SK-N-SH (cell line): ENCODE results near the gene BTBD6. TPM values are rescaled to one million over a fixed set of nuclear protein-coding genes. Genes with fewer than 3 reads are reported as not detected.

Experiments used
- CTCF ChIA-PET: fragments of 300-600, 350-600 bp; formaldehyde crosslinking; extraction: SDS; loops from one replicate; lab custom pipeline; 2021; lab: Yijun Ruan, JAX
- POLR2A ChIA-PET: fragments of 350-600 bp; sonication (Branson Sonifier 250); formaldehyde crosslinking; extraction: SDS; loops from one replicate; lab custom pipeline; 2020; ENCODE audit warnings: antibody characterized with exemption, inconsistent platforms; lab: Yijun Ruan, JAX
- DNase-seq: peaks from one replicate; pipeline ENCODE4 v3.0.0; 2012
- H2AFZ ChIP-seq: fragments of 200-600 bp; sonication (generic); 2 replicates; pipeline ENCODE4 v1.8.1; 2016; ENCODE audit warnings: antibody characterized with exemption, mild to moderate bottlenecking, low read depth
- H3F3A ChIP-seq: fragments of 200-600 bp; sonication (generic); replicated peaks from 2 replicates; pipeline ENCODE3; 2016; ENCODE audit warnings: antibody characterized with exemption, mild to moderate bottlenecking; ENCODE audit not compliant: insufficient read depth
- H3K27ac ChIP-seq, 2 experiments: fragments of 200-500 bp in 1 of 2; fragments of 200-600 bp in 1 of 2; sonication (Bioruptor generic) in 1 of 2; sonication (generic), shearing (Covaris generic) in 1 of 2; 2 replicates each; pipeline versions ENCODE4 v1.5.1 to v1.6.1; 2014 to 2016; ENCODE audit warnings: low read depth in 2 of 2, inconsistent platforms in 1 of 2, low read length in 1 of 2, mild to moderate bottlenecking in 1 of 2, mixed read lengths in 1 of 2
- H3K27me3 ChIP-seq: fragments of 200-600 bp; sonication (generic), shearing (Covaris generic); 2 replicates; pipeline ENCODE4 v1.6.1; 2016; ENCODE audit warnings: mixed run types; ENCODE audit not compliant: insufficient read depth
- H3K36me3 ChIP-seq, 2 experiments: fragments of 200-500 bp in 1 of 2; fragments of 200-600 bp in 1 of 2; sonication (Bioruptor generic) in 1 of 2; sonication (generic) in 1 of 2; replicated peaks in 1 of 2; 2 replicates each; pipeline versions ENCODE3 to v1.5.1; 2014 to 2016; ENCODE audit warnings: low read length in 1 of 2, mild to moderate bottlenecking in 1 of 2; ENCODE audit not compliant: insufficient read depth in 2 of 2, control insufficient read depth in 1 of 2
- H3K4me1 ChIP-seq, 2 experiments: fragments of 200-500 bp in 1 of 2; fragments of 200-600 bp in 1 of 2; sonication (Bioruptor generic) in 1 of 2; sonication (generic), shearing (Covaris generic) in 1 of 2; 2 replicates each; pipeline versions ENCODE4 v1.5.1 to v1.6.1; 2014 to 2016; ENCODE audit warnings: low read depth in 1 of 2, low read length in 1 of 2, mixed run types in 1 of 2; ENCODE audit not compliant: insufficient read depth in 2 of 2, control insufficient read depth in 1 of 2
- H3K4me2 ChIP-seq: fragments of 200-600 bp; sonication (generic), shearing (Covaris generic); 2 replicates; pipeline ENCODE4 v1.6.1; 2017; ENCODE audit warnings: mixed run types
- H3K4me3 ChIP-seq, 2 experiments: fragments of 200-500 bp in 1 of 2; fragments of 200-600 bp in 1 of 2; sonication (Bioruptor generic) in 1 of 2; sonication (generic), shearing (Covaris generic) in 1 of 2; 2 replicates each; pipeline versions ENCODE4 v1.5.1 to v1.8.1; 2014 to 2016; ENCODE audit warnings: low read depth in 2 of 2, inconsistent platforms in 1 of 2, low read length in 1 of 2, mild to moderate bottlenecking in 1 of 2, mixed read lengths in 1 of 2, moderate library complexity in 1 of 2
- H3K79me2 ChIP-seq: fragments of 200-600 bp; sonication (generic); 2 replicates; pipeline ENCODE4 v1.8.1; 2017; ENCODE audit warnings: mild to moderate bottlenecking; ENCODE audit not compliant: insufficient read depth
- H3K9ac ChIP-seq: fragments of 200-600 bp; sonication (generic); 2 replicates; pipeline ENCODE4 v1.6.1; 2017; ENCODE audit warnings: mixed run types
- H3K9me2 ChIP-seq: fragments of 200-600 bp; sonication (generic); 2 replicates; pipeline ENCODE4 v1.6.1; 2017; ENCODE audit warnings: mixed run types
- H3K9me3 ChIP-seq: fragments of 200-600 bp; sonication (generic); 2 replicates; pipeline ENCODE4 v1.6.1; 2017; ENCODE audit warnings: mixed run types, mild to moderate bottlenecking, moderate library complexity
- H4K20me1 ChIP-seq: fragments of 200-600 bp; sonication (generic); 2 replicates; pipeline ENCODE4 v1.6.1; 2017; ENCODE audit warnings: mild to moderate bottlenecking, mixed run types; ENCODE audit not compliant: insufficient read depth
- CHD2 ChIP-seq: fragments of 150-350 bp; IDR thresholded peaks from 2 replicates; pipeline ENCODE4 v1.6.1; 2018; ENCODE audit warnings: low read length; ENCODE audit not compliant: partially characterized antibody
- CTCF ChIP-seq: fragments of 200-600 bp; sonication (generic); IDR thresholded peaks from 2 replicates; pipeline ENCODE4 v1.6.1; 2017; ENCODE audit warnings: antibody characterized with exemption, mild to moderate bottlenecking, moderate library complexity
- ELF1 ChIP-seq: IDR thresholded peaks from 2 replicates; pipeline ENCODE4 v1.4.0; 2012
- EP300 ChIP-seq, 2 experiments: IDR thresholded peaks; 2 replicates each; pipeline versions ENCODE4 v1.4.0 to v1.6.1; 2012; ENCODE audit warnings: borderline replicate concordance in 1 of 2, low read depth in 1 of 2, low read length in 1 of 2
- EZH2phosphoT487 ChIP-seq: fragments of 200-600 bp; sonication (generic); IDR thresholded peaks from 2 replicates; pipeline ENCODE4 v1.6.1; 2017; ENCODE audit warnings: low read depth, mixed run types, mild to moderate bottlenecking, antibody characterized with exemption, moderate library complexity, borderline replicate concordance
- FOXM1 ChIP-seq: IDR thresholded peaks from 2 replicates; pipeline ENCODE4 v1.4.0; 2012; ENCODE audit warnings: low read depth, mild to moderate bottlenecking
- GATA2 ChIP-seq: sonication (generic); formaldehyde crosslinking; IDR thresholded peaks from 2 replicates; pipeline ENCODE4 v1.5.0; 2020; ENCODE audit warnings: mild to moderate bottlenecking, missing genetic modification reagents
- IRF3 ChIP-seq: fragments of 150-350 bp; IDR thresholded peaks from 2 replicates; pipeline ENCODE4 v1.6.1; 2016; ENCODE audit warnings: mild to moderate bottlenecking, low read depth, low read length
- MAX ChIP-seq: IDR thresholded peaks from 2 replicates; pipeline ENCODE4 v1.4.0; 2012; ENCODE audit warnings: low read depth
- MEF2A ChIP-seq: IDR thresholded peaks from 2 replicates; pipeline ENCODE4 v1.4.0; 2012; ENCODE audit warnings: low read depth, borderline replicate concordance
- MXI1 ChIP-seq: IDR thresholded peaks from 2 replicates; pipeline ENCODE4 v1.6.1; 2012; ENCODE audit warnings: mild to moderate bottlenecking, low read depth, low read length, improper control_type of control experiment
- NFIC ChIP-seq: IDR thresholded peaks from 2 replicates; pipeline ENCODE4 v1.4.0; 2012; ENCODE audit warnings: borderline replicate concordance
- POLR2AphosphoS5 ChIP-seq: IDR thresholded peaks from 2 replicates; pipeline ENCODE4 v1.6.1; 2012; ENCODE audit warnings: low read depth, low read length
- RAD21 ChIP-seq: IDR thresholded peaks from 2 replicates; pipeline ENCODE4 v1.6.1; 2012; ENCODE audit warnings: mild to moderate bottlenecking, low read length
- REST ChIP-seq: IDR thresholded peaks from 2 replicates; pipeline ENCODE4 v1.6.1; 2012; ENCODE audit warnings: mild to moderate bottlenecking, low read depth, low read length, moderate library complexity
- RXRA ChIP-seq: IDR thresholded peaks from 2 replicates; pipeline ENCODE4 v1.4.0; 2012; ENCODE audit warnings: low read depth, mild to moderate bottlenecking, borderline replicate concordance
- SIN3A ChIP-seq: IDR thresholded peaks from 2 replicates; pipeline ENCODE4 v1.6.1; 2012; ENCODE audit warnings: low read depth, mild to moderate bottlenecking, low read length, moderate library complexity, borderline replicate concordance
- TAF1 ChIP-seq: IDR thresholded peaks from 2 replicates; pipeline ENCODE4 v1.6.1; 2012; ENCODE audit warnings: low read depth, mild to moderate bottlenecking, low read length, moderate library complexity, borderline replicate concordance
- TCF12 ChIP-seq: IDR thresholded peaks from 2 replicates; pipeline ENCODE4 v1.4.0; 2012
- WGBS: methylation state at CpG from one replicate; pipeline ENCODE4 v1.1.6; 2017; ENCODE audit warnings: low lambda C conversion rate; 5-methylcytosine and 5-hydroxymethylcytosine counted together
- polyA plus RNA-seq, 3 experiments: library from polyadenylated mRNA; depleted of rRNA; stranded (reverse); fragments of >200 nt; gene quantifications; 2 replicates each; pipeline ENCODE4 v1.2.3, GENCODE V29; 2012

Gene BTBD6
- polyA plus RNA-seq, 1 of the 3 experiments (the other 2 are of a cell fraction): 20.9 TPM

GRCh38 chr14:105227346-105227745 is 21.0 kb upstream of the BTBD6 start:
- Histone ChIP-seq H3K9ac (no peak overlapping the region), H3K9me2 (no peaks in the 10 kb centered on the region), H2AFZ (no peak overlapping the region), H3K27ac (no peak overlapping the region), H3K79me2 (no peaks in the 10 kb centered on the region; the same call in 1 of the 2 replicates), H3K4me1 (no peaks in the 10 kb centered on the region), H3F3A (no peaks in the 10 kb centered on the region), H4K20me1 (no peaks in the 10 kb centered on the region), H3K4me3 (no peak overlapping the region), H3K36me3 (peaks cover 10 to 13% of the 10 kb centered on the region in 2 experiments), H3K9me3 (no peaks in the 10 kb centered on the region), H3K27me3 (no peaks in the 10 kb centered on the region), H3K4me2 (no peak overlapping the region)
- WGBS: 97% methylated on average over 14 of the region's 14 CpGs
- POLR2A ChIA-PET: no interaction called here
- DNase-seq: no peak
- no peak for TF ChIP-seq EZH2phosphoT487
- TF ChIP-seq POLR2AphosphoS5: no peak
- TF ChIP-seq FOXM1: no peak
- TF ChIP-seq TAF1: no peak
- no peak for TF ChIP-seq RAD21
- no peak for TF ChIP-seq EP300 (IDR thresholded peaks at IDR 0.05; ENCODE audit: borderline replicate concordance in 1 of 2, low read depth in 1 of 2, low read length in 1 of 2)
- TF ChIP-seq REST: no peak
- no peak for TF ChIP-seq GATA2 (CRISPR knock-in tag)
- no peak for TF ChIP-seq IRF3
- no peak for TF ChIP-seq TCF12
- no peak for TF ChIP-seq MEF2A
- TF ChIP-seq MXI1: no peak
- TF ChIP-seq CHD2: no peak
- TF ChIP-seq, all 33 proteins: peak for 0
- CTCF ChIA-PET: interaction anchor here (1.2 to 1.6 kb wide), 3 partner anchors 10 to 24 kb away, joined by 3 to 8 read pairs (median 3); partner anchors contain the start of gene BTBD6

- DNase-seq: no peak
- Histone ChIP-seq H3F3A (no peaks in the 10 kb centered on the region), H3K27ac (no peak overlapping the region), H3K9ac (no peak overlapping the region), H4K20me1 (no peaks in the 10 kb centered on the region), H3K79me2 (no peaks in the 10 kb centered on the region), H3K9me2 (no peaks in the 10 kb centered on the region), H3K9me3 (no peaks in the 10 kb centered on the region), H3K27me3 (no peaks in the 10 kb centered on the region), H3K4me2 (no peak overlapping the region), H3K36me3 (peaks cover 10% of the 10 kb centered on the region in 2 experiments), H3K4me3 (no peak overlapping the region), H3K4me1 (no peaks in the 10 kb centered on the region)
- 94% methylated on average over 13 of the region's 17 CpGs for WGBS
- TF ChIP-seq RXRA (no peak), POLR2AphosphoS5 (no peak), CTCF (no peak), MAX (no peak), NFIC (no peak), SIN3A (no peak), GATA2 (CRISPR knock-in tag) (no peak), IRF3 (no peak), MXI1 (no peak), EP300 (IDR thresholded peaks at IDR 0.05; ENCODE audit: borderline replicate concordance in 1 of 2, low read depth in 1 of 2, low read length in 1 of 2) (no peak), ELF1 (no peak)
- TF ChIP-seq, all 33 proteins: peak for 0
- ChIA-PET CTCF (no interaction called here), POLR2A (no interaction called here)
- H2AFZ ChIP-seq: no peak overlapping the region
Measured at GRCh38 chr14:105228562-105228961, 19.8 kb upstream of the BTBD6 start.
